ENCODE measurements around the gene KRT80.
A peak's percentile ranks its signal among the peaks of the same experiment; 100 is the strongest.

Gene KRT80

GRCh38 chr12:52126050-52126604 lies 65.7 kb downstream of the KRT80 start:
- H3K36me3 ChIP-seq (ENCODE audit: insufficient read depth, low read depth, low read length), result no peaks in the 10 kb centered on the region
- H3K27me3 ChIP-seq (ENCODE audit: insufficient read depth, low read length), result 0 out of 2 replicates have a peak, but pooled peaks cover 5% of the 10 kb centered on the region
- peak overlapping the region; percentile 37 for H3K9ac ChIP-seq (ENCODE audit: low read depth, low read length)
- peaks cover 40% of the 10 kb centered on the region for H3K4me1 ChIP-seq (ENCODE audit: insufficient read depth, low read length)
- peak overlapping the region; percentile 83 for H3K27ac ChIP-seq (ENCODE audit: low read length)
- H3K4me3 ChIP-seq (ENCODE audit: low read length), result peak overlapping the region; percentile 39; the same call in 1 of the 2 replicates
- no peaks in the 10 kb centered on the region for H3K9me3 ChIP-seq (ENCODE audit: insufficient read depth, low read depth, low read length)

- no peaks in the 10 kb centered on the region for H3K9me3 ChIP-seq (ENCODE audit: insufficient read depth, low read depth, low read length)
- H3K27ac ChIP-seq (ENCODE audit: low read length), result peak overlapping the region; percentile 83
- H3K9ac ChIP-seq (ENCODE audit: low read depth, low read length), result peak overlapping the region; percentile 70; the same call in 1 of the 2 replicates
- H3K4me3 ChIP-seq (ENCODE audit: low read length), result peak overlapping the region; percentile 39; the same call in 1 of the 2 replicates
- H3K4me1 ChIP-seq (ENCODE audit: insufficient read depth, low read length), result peaks cover 36% of the 10 kb centered on the region
- 0 out of 2 replicates have a peak, but pooled peaks cover 5% of the 10 kb centered on the region for H3K27me3 ChIP-seq (ENCODE audit: insufficient read depth, low read length)
- H3K36me3 ChIP-seq (ENCODE audit: insufficient read depth, low read depth, low read length), result no peaks in the 10 kb centered on the region
Observed at GRCh38 chr12:52125476-52125900, 66.3 kb downstream of the KRT80 start.

- Histone ChIP-seq H3K9me3 (ENCODE audit: insufficient read depth, low read depth, low read length) (no peaks in the 10 kb centered on the region), H3K36me3 (ENCODE audit: insufficient read depth, low read depth, low read length) (no peaks in the 10 kb centered on the region), H3K4me3 (ENCODE audit: low read length) (no peak overlapping the region), H3K27me3 (ENCODE audit: insufficient read depth, low read length) (0 out of 2 replicates have a peak, but pooled peaks cover 5% of the 10 kb centered on the region), H3K27ac (ENCODE audit: low read length) (no peak overlapping the region), H3K9ac (ENCODE audit: low read depth, low read length) (no peak overlapping the region), H3K4me1 (ENCODE audit: insufficient read depth, low read length) (peaks cover 39% of the 10 kb centered on the region)
Observed at GRCh38 chr12:52123487-52124186, 68.2 kb downstream of the KRT80 start.

- H3K36me3 ChIP-seq (ENCODE audit: insufficient read depth, low read depth, low read length), result no peaks in the 10 kb centered on the region
- 0 out of 2 replicates have a peak, but pooled peaks cover 5% of the 10 kb centered on the region for H3K27me3 ChIP-seq (ENCODE audit: insufficient read depth, low read length)
- no peak overlapping the region for H3K4me3 ChIP-seq (ENCODE audit: low read length)
- H3K9ac ChIP-seq (ENCODE audit: low read depth, low read length), result peak overlapping the region; percentile 68; the same call in 1 of the 2 replicates
- H3K4me1 ChIP-seq (ENCODE audit: insufficient read depth, low read length), result peaks cover 39% of the 10 kb centered on the region
- no peak overlapping the region for H3K27ac ChIP-seq (ENCODE audit: low read length)
- no peaks in the 10 kb centered on the region for H3K9me3 ChIP-seq (ENCODE audit: insufficient read depth, low read depth, low read length)
Observed at GRCh38 chr12:52122904-52123303, 68.9 kb downstream of the KRT80 start.

GRCh38 chr12:52122540-52122871 lies 69.3 kb downstream of the KRT80 start:
- H3K27me3 ChIP-seq (ENCODE audit: insufficient read depth, low read length), result 0 out of 2 replicates have a peak, but pooled peaks cover 5% of the 10 kb centered on the region
- H3K4me1 ChIP-seq (ENCODE audit: insufficient read depth, low read length), result peaks cover 39% of the 10 kb centered on the region
- H3K27ac ChIP-seq (ENCODE audit: low read length), result no peak overlapping the region
- H3K36me3 ChIP-seq (ENCODE audit: insufficient read depth, low read depth, low read length), result no peaks in the 10 kb centered on the region
- no peak overlapping the region for H3K4me3 ChIP-seq (ENCODE audit: low read length)
- no peaks in the 10 kb centered on the region for H3K9me3 ChIP-seq (ENCODE audit: insufficient read depth, low read depth, low read length)
- H3K9ac ChIP-seq (ENCODE audit: low read depth, low read length), result peak overlapping the region; percentile 68; the same call in 1 of the 2 replicates

GRCh38 chr12:52121824-52122539 lies 69.8 kb downstream of the KRT80 start:
- Histone ChIP-seq H3K36me3 (ENCODE audit: insufficient read depth, low read depth, low read length) (no peaks in the 10 kb centered on the region), H3K9ac (ENCODE audit: low read depth, low read length) (peak overlapping the region; percentile 68; the same call in 1 of the 2 replicates), H3K9me3 (ENCODE audit: insufficient read depth, low read depth, low read length) (no peaks in the 10 kb centered on the region), H3K27me3 (ENCODE audit: insufficient read depth, low read length) (0 out of 2 replicates have a peak, but pooled peaks cover 5% of the 10 kb centered on the region), H3K4me1 (ENCODE audit: insufficient read depth, low read length) (peaks cover 39% of the 10 kb centered on the region), H3K4me3 (ENCODE audit: low read length) (peak overlapping the region; percentile 57; the same call in 1 of the 2 replicates), H3K27ac (ENCODE audit: low read length) (no peak overlapping the region)

- no peak overlapping the region for H3K27ac ChIP-seq (ENCODE audit: low read length)
- no peak overlapping the region for H3K4me3 ChIP-seq (ENCODE audit: low read length)
- no peaks in the 10 kb centered on the region for H3K36me3 ChIP-seq (ENCODE audit: insufficient read depth, low read depth, low read length)
- H3K9me3 ChIP-seq (ENCODE audit: insufficient read depth, low read depth, low read length), result no peaks in the 10 kb centered on the region
- H3K4me1 ChIP-seq (ENCODE audit: insufficient read depth, low read length), result peaks cover 36% of the 10 kb centered on the region
- H3K27me3 ChIP-seq (ENCODE audit: insufficient read depth, low read length), result 0 out of 2 replicates have a peak, but pooled peaks cover 5% of the 10 kb centered on the region
- no peak overlapping the region for H3K9ac ChIP-seq (ENCODE audit: low read depth, low read length)
Observed at GRCh38 chr12:52120951-52121823, 70.6 kb downstream of the KRT80 start.

- H3K9me3 ChIP-seq (ENCODE audit: insufficient read depth, low read depth, low read length), result no peaks in the 10 kb centered on the region
- H3K36me3 ChIP-seq (ENCODE audit: insufficient read depth, low read depth, low read length), result no peaks in the 10 kb centered on the region
- no peak overlapping the region for H3K27ac ChIP-seq (ENCODE audit: low read length)
- no peak overlapping the region; the same call in 1 of the 2 replicates for H3K9ac ChIP-seq (ENCODE audit: low read depth, low read length)
- H3K4me1 ChIP-seq (ENCODE audit: insufficient read depth, low read length), result peaks cover 26% of the 10 kb centered on the region
- H3K27me3 ChIP-seq (ENCODE audit: insufficient read depth, low read length), result 0 out of 2 replicates have a peak, but pooled peaks cover 5% of the 10 kb centered on the region
- peak overlapping the region; percentile 42 for H3K4me3 ChIP-seq (ENCODE audit: low read length)
Observed at GRCh38 chr12:52119398-52120254, 72.2 kb downstream of the KRT80 start.
